Measurements from ENCODE around the gene RPP30. TPM values are rescaled to one million over a fixed set of nuclear protein-coding genes. Genes with fewer than 3 reads are reported as not detected.

Gene RPP30
- total RNA-seq, 2 experiments from 2014 or later, result 45.5 to 53.9 TPM

- H3K27me3 Mint-ChIP-seq, result peaks cover 2% of the 10 kb centered on the region
- H3K4me1 Mint-ChIP-seq, result peaks cover 2% of the 10 kb centered on the region
- no peaks in the 10 kb centered on the region for H3K9me3 Mint-ChIP-seq
- DNase-seq, result no peak
- H3K27ac Mint-ChIP-seq, result no peak overlapping the region
- no peaks in the 10 kb centered on the region for H3K36me3 Mint-ChIP-seq (ENCODE audit: low read depth)
- CTCF ChIA-PET, result interaction anchor here (0.6 to 3.5 kb wide), 25 partner anchors 9 to 764 kb away, joined by 3 to 35 read pairs (median 3); partner anchors contain the start of gene ANKRD1
- POLR2A ChIA-PET, result interaction anchor here (0.9 to 1.0 kb wide), 3 partner anchors 250 to 339 kb away, joined by 3 read pairs; no protein-coding TSS in a partner anchor
- no peak overlapping the region for H3K4me3 Mint-ChIP-seq
Observed at GRCh38 chr10:90912174-90912573, 40.4 kb downstream of the RPP30 start.

DNA sequence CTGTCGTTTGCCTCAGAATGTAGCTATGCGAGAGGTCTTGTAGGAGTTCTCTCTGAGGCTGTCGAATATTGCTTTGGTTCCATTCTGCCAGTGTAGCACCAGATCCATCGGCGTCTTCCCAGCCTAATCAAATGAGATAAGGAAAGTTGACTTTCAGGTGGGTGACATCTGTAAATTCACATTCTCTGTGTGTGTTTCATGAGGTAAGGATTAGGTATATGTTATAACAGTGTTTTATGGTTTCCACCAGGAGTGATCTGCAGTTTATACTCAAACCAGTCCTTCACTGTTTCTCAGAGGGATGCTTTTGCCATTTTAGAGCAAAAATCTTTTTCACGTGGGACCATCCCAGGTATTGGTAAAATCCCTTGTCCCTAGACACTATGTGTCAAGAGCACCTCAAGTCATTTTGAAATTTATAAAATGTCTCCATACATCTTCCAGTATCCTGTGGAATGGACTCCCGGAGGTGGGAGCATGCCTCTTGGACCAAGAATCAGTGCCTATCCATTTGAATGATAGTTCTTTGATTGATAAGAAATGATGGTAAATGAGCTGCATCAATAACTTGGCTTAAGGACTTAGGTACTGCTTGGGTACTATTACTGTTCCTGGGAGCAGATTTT, 41.2 kb downstream of the RPP30 start:
- no peak overlapping the region for H3K27ac Mint-ChIP-seq
- ChIA-PET CTCF (interaction anchor here (1.2 to 3.5 kb wide), 6 partner anchors 11 to 337 kb away, joined by 3 to 35 read pairs (median 11); no protein-coding TSS in a partner anchor), POLR2A (no interaction called here)
- peaks cover 5% of the 10 kb centered on the region for H3K27me3 Mint-ChIP-seq
- H3K9me3 Mint-ChIP-seq, result no peaks in the 10 kb centered on the region
- no peak for DNase-seq
- no peak overlapping the region for H3K4me3 Mint-ChIP-seq
- peaks cover 2% of the 10 kb centered on the region for H3K4me1 Mint-ChIP-seq
- no peaks in the 10 kb centered on the region for H3K36me3 Mint-ChIP-seq (ENCODE audit: low read depth)

- Mint-ChIP-seq H3K4me3 (no peak overlapping the region), H3K36me3 (ENCODE audit: low read depth) (no peaks in the 10 kb centered on the region), H3K4me1 (peaks cover 2% of the 10 kb centered on the region), H3K27ac (no peak overlapping the region), H3K27me3 (peaks cover 5% of the 10 kb centered on the region), H3K9me3 (no peaks in the 10 kb centered on the region)
- CTCF ChIA-PET, result interaction anchor here (0.9 kb wide), 1 partner anchor 337 kb away, joined by 3 read pairs; no protein-coding TSS in a partner anchor
- POLR2A ChIA-PET, result no interaction called here
- no peak for DNase-seq
Observed at GRCh38 chr10:90913774-90914420, 42.1 kb downstream of the RPP30 start.

DNA sequence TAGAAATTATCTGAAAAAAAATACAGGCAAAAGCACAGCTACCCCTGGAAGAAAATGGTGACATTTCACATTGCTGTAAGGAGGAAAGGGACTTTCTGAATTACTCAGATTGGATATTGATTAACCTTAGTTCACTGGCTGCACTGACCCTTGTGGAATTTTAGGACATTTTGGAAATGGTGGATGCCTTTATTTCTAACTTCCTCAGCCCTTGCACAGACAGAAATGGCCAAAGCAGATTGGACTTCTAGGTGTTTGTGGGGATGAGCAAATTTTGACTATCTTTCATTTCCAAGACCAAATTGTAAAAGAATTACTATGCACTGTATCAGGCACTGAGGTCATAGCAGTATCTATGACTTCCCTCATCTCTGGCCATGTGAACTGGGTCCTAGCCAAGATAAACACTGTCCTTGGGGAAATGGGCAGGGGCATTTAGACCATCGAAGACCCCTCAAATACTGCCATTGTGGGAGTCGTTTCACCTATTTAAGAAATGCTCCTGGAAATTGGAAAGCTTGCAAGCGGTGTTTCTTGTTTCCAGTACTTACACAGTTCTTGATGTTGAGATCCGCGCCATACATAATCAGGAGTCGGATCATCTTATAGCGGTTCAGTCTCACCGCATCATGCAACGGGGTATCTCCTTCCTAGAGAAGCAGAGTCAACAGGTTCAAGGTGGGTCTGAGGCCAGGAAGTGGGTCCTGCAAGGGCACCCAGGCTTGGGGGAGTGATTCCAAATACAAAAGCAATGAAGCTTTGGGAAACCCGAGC, 43.4 kb downstream of the RPP30 start:
- DNase-seq, result no peak
- peaks cover 2% of the 10 kb centered on the region for H3K4me1 Mint-ChIP-seq
- CTCF ChIA-PET, result interaction anchor here (0.9 kb wide), 1 partner anchor 336 kb away, joined by 3 read pairs; no protein-coding TSS in a partner anchor
- POLR2A ChIA-PET, result no interaction called here
- H3K36me3 Mint-ChIP-seq (ENCODE audit: low read depth), result no peaks in the 10 kb centered on the region
- H3K9me3 Mint-ChIP-seq, result no peaks in the 10 kb centered on the region
- H3K27me3 Mint-ChIP-seq, result peaks cover 5% of the 10 kb centered on the region
- H3K4me3 Mint-ChIP-seq, result no peak overlapping the region
- H3K27ac Mint-ChIP-seq, result no peak overlapping the region

DNA sequence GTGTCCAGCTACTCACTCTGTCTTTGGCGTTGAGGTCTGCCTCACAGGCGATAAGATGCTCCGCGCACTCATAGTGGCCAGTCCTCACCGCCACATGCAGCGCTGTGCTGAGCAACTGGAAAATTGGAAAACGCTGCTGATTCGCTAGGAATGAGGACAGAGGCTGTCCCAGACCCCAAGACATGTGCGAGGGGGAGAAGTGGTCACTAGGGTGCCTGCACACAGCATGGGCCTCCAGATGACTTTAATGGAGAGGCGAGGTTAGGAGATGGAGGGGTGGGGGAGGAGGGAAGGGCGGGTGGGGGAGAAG, 43.9 kb downstream of the RPP30 start:
- Mint-ChIP-seq H3K9me3 (no peaks in the 10 kb centered on the region), H3K27ac (no peak overlapping the region), H3K36me3 (ENCODE audit: low read depth) (no peaks in the 10 kb centered on the region), H3K4me3 (no peak overlapping the region), H3K27me3 (peaks cover 5% of the 10 kb centered on the region), H3K4me1 (peaks cover 2% of the 10 kb centered on the region)
- CTCF ChIA-PET, result no interaction called here
- POLR2A ChIA-PET, result no interaction called here
- no peak for DNase-seq

GRCh38 chr10:90916392-90917237, 44.8 kb downstream of the RPP30 start:
- ChIA-PET POLR2A (no interaction called here), CTCF (interaction anchor here (0.7 kb wide), 1 partner anchor 381 kb away, joined by 3 read pairs; no protein-coding TSS in a partner anchor)
- no peak for DNase-seq
- Mint-ChIP-seq H3K4me1 (peaks cover 2% of the 10 kb centered on the region), H3K4me3 (no peak overlapping the region), H3K27me3 (peaks cover 5% of the 10 kb centered on the region), H3K27ac (no peak overlapping the region), H3K9me3 (no peaks in the 10 kb centered on the region), H3K36me3 (ENCODE audit: low read depth) (no peaks in the 10 kb centered on the region)

DNA sequence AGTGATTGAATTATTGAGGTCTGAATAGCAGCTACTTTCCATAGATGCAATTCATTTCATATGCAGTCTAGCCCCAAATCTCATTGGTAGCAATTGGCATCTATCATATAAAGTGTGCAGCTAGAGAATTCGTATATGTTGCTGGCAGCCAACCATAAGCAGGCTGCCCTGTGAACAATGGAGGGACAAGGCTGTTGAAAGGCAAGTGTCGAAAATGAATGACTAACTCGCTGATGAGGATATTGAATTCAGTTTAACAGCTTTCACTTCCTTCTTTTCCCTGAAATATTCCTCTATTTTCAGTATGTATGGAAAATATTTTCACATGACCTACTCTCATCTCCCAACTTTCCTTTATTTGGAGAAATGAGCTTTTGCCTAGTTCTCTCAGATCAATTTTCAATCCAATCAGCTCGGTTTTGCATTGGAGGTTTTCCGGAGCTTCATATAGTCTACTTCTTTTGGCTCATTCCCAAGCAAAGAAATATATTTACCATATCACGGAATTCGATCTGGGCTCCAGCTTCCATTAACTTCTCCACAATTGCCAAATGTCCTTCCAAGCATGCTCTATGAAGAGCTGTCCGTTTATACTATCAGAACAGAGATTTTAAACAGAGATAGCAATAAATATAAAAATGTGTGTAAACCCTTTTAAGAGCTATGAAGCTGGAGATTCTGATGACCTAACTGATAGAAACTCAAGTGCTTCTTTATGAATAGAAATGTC, 45.6 kb downstream of the RPP30 start:
- H3K4me3 Mint-ChIP-seq, result no peak overlapping the region
- H3K27ac Mint-ChIP-seq, result no peak overlapping the region
- POLR2A ChIA-PET, result no interaction called here
- H3K36me3 Mint-ChIP-seq (ENCODE audit: low read depth), result no peaks in the 10 kb centered on the region
- H3K27me3 Mint-ChIP-seq, result peaks cover 9% of the 10 kb centered on the region
- DNase-seq, result no peak
- H3K4me1 Mint-ChIP-seq, result no peaks in the 10 kb centered on the region
- CTCF ChIA-PET, result interaction anchor here (0.5 to 0.9 kb wide), 3 partner anchors 64 to 380 kb away, joined by 3 to 4 read pairs (median 3); no protein-coding TSS in a partner anchor
- H3K9me3 Mint-ChIP-seq, result no peaks in the 10 kb centered on the region

DNA sequence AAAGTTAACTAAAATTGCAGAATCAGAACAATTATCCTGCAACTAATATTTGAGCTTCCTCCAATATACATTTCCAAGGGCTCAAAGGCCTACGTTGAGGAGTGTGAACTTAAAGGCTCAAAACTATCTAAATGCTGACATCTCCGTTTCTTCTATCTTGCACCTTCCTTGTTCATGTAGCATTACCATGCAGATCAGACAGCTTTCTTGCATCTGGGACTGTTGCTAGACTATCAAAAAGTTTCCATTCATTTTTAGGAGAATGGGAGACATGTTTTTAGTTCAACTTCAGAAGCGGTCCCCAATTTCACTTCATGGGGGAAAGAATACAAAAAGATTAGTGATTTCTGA, 46.2 kb downstream of the RPP30 start:
- Mint-ChIP-seq H3K27me3 (peaks cover 12% of the 10 kb centered on the region), H3K27ac (no peak overlapping the region), H3K36me3 (ENCODE audit: low read depth) (no peaks in the 10 kb centered on the region), H3K4me3 (no peak overlapping the region), H3K4me1 (no peaks in the 10 kb centered on the region), H3K9me3 (no peaks in the 10 kb centered on the region)
- POLR2A ChIA-PET, result no interaction called here
- CTCF ChIA-PET, result interaction anchor here (0.5 to 1.1 kb wide), 4 partner anchors 9 to 171 kb away, joined by 3 to 4 read pairs (median 3); no protein-coding TSS in a partner anchor
- DNase-seq, result no peak

GRCh38 chr10:90919683-90920574, 48.2 kb downstream of the RPP30 start:
- H3K27me3 Mint-ChIP-seq, result peaks cover 14% of the 10 kb centered on the region
- no peak overlapping the region for H3K27ac Mint-ChIP-seq
- H3K9me3 Mint-ChIP-seq, result no peaks in the 10 kb centered on the region
- H3K4me3 Mint-ChIP-seq, result no peak overlapping the region
- H3K36me3 Mint-ChIP-seq (ENCODE audit: low read depth), result no peaks in the 10 kb centered on the region
- ChIA-PET POLR2A (no interaction called here), CTCF (interaction anchor here (1.2 to 1.6 kb wide), 2 partner anchors 14 to 27 kb away, joined by 4 read pairs; no protein-coding TSS in a partner anchor)
- DNase-seq, result no peak
- H3K4me1 Mint-ChIP-seq, result no peaks in the 10 kb centered on the region

GRCh38 chr10:90920986-90921666, 49.4 kb downstream of the RPP30 start, which contains the start of gene ANKRD1:
Gene ANKRD1 (minus strand): TSS chr10:90921087. CDS start chr10:90921027, 60 bp downstream.
- POLR2A ChIA-PET, result no interaction called here
- no peak for DNase-seq
- peaks cover 14% of the 10 kb centered on the region for H3K27me3 Mint-ChIP-seq

GRCh38 chr10:90921906-90922305, 50.1 kb downstream of the RPP30 start:
- Mint-ChIP-seq H3K36me3 (ENCODE audit: low read depth) (no peaks in the 10 kb centered on the region), H3K27ac (no peak overlapping the region), H3K27me3 (peaks cover 12% of the 10 kb centered on the region), H3K9me3 (no peaks in the 10 kb centered on the region), H3K4me3 (no peak overlapping the region), H3K4me1 (no peaks in the 10 kb centered on the region)
- ChIA-PET POLR2A (no interaction called here), CTCF (interaction anchor here (0.5 kb wide), 1 partner anchor 68 kb away, joined by 3 read pairs; no protein-coding TSS in a partner anchor)
- DNase-seq, result no peak

More at GRCh38 chr10:90920986-90921666, 49.4 kb downstream of the RPP30 start, which contains the start of gene ANKRD1:
- no peaks in the 10 kb centered on the region for H3K36me3 Mint-ChIP-seq (ENCODE audit: low read depth)
- H3K27ac Mint-ChIP-seq, result no peak within 1 kb of the TSS
- CTCF ChIA-PET, result interaction anchor here (1.1 to 1.6 kb wide), 2 partner anchors 9 to 26 kb away, joined by 3 to 4 read pairs; no protein-coding TSS in a partner anchor
- H3K9me3 Mint-ChIP-seq, result no peaks in the 10 kb centered on the region
- H3K4me3 Mint-ChIP-seq, result no peak within 1 kb of the TSS
- no peaks in the 10 kb centered on the region for H3K4me1 Mint-ChIP-seq
